PC-3 (cell line): ENCODE data around the gene TMEM35A.

Experiments
- CTCF ChIP-seq: fragments of 300-600 bp; sonication (generic); conservative IDR thresholded peaks from 2 replicates; pipeline ENCODE4 v1.5.1; 2017; ENCODE audit warnings: antibody characterized with exemption, low read depth, mild to moderate bottlenecking, low read length
- EZH2 ChIP-seq: fragments of 300-600 bp; sonication (generic); IDR thresholded peaks from one replicate; pipeline ENCODE4 v1.6.1; 2017; ENCODE audit warnings: antibody characterized with exemption, mild to moderate bottlenecking, low read length; ENCODE audit not compliant: unreplicated experiment
- EZH2phosphoT487 ChIP-seq: fragments of 300-600 bp; sonication (generic); IDR thresholded peaks from 2 replicates; pipeline ENCODE4 v1.6.1; 2018; ENCODE audit warnings: mild to moderate bottlenecking, antibody characterized with exemption, low read length, borderline replicate concordance

GRCh38 chrX:101029665-101030064 is 49.0 kb upstream of the TMEM35A start:
- no peak for TF ChIP-seq CTCF
- no peak for TF ChIP-seq EZH2
- TF ChIP-seq EZH2phosphoT487: no peak
